HCT116 (cell line): ENCODE results near the gene PDZRN4. TPM values are rescaled to one million over a fixed set of nuclear protein-coding genes. Genes with fewer than 3 reads are reported as not detected.

Source experiments
- ATAC-seq: fragments of 200-7000 bp; cut with Tn5 transposase; 2 replicates; pipeline ENCODE4 v1.9.1; 2020; ENCODE audit warnings: mild to moderate bottlenecking, moderate library complexity
- BruUV-seq: library from RNA; stranded (reverse); fragments of 400-500 nt; replicated peaks from 2 replicates; lab custom pipeline; 2021; lab: Mats Ljungman, UMichigan
- CTCF ChIA-PET: fragments of 300-600 bp; sonication (Branson Sonifier 250); formaldehyde crosslinking; loops from one replicate; lab custom pipeline; 2021; ENCODE audit warnings: antibody characterized with exemption; lab: Charles Lee
- POLR2A ChIA-PET: fragments of 300-600, 350-600 bp; sonication (Branson Sonifier 250); formaldehyde crosslinking; loops from one replicate; lab custom pipeline; 2021; ENCODE audit warnings: antibody characterized with exemption; lab: Charles Lee
- RAD21 ChIA-PET, 2 experiments: fragments of 300-600 bp; sonication (Branson Sonifier 250); formaldehyde crosslinking; loops; one replicate each; lab custom pipeline; 2023; ENCODE audit warnings: low total read pairs in 2 of 2; ENCODE audit not compliant: uncharacterized antibody in 2 of 2, unreplicated experiment in 2 of 2, low non-redundant PET in 1 of 2; lab: Charles Lee
- DNase-seq: peaks from one replicate; pipeline ENCODE4 v3.0.0-alpha.2; 2010; ENCODE audit warnings: low read depth, low spot score
- H2AFZ ChIP-seq: fragments of 200-600 bp; shearing (Covaris generic), sonication (generic); 2 replicates; pipeline ENCODE4 v1.6.1; 2017; ENCODE audit warnings: low read depth, mixed run types, mixed read lengths, antibody characterized with exemption, low read length; ENCODE audit not compliant: poor library complexity, severe bottlenecking
- H3K27ac ChIP-seq: 2 replicates; pipeline ENCODE4 v1.5.1; 2012; ENCODE audit warnings: low read depth, low read length
- H3K27me3 ChIP-seq: fragments of 200-600 bp; sonication (generic); 2 replicates; pipeline ENCODE4 v1.6.1; 2016; ENCODE audit warnings: mixed run types, low read length, mixed read lengths; ENCODE audit not compliant: insufficient read depth
- H3K36me3 ChIP-seq, 2 experiments: fragments of 200-500 bp in 1 of 2; fragments of 200-600 bp in 1 of 2; sonication (Bioruptor generic) in 1 of 2; sonication (generic) in 1 of 2; 2 replicates each; pipeline versions ENCODE4 v1.5.1 to v1.6.1; 2014 to 2016; ENCODE audit warnings: low read length in 2 of 2, inconsistent platforms in 1 of 2, mixed read lengths in 1 of 2, mixed run types in 1 of 2; ENCODE audit not compliant: insufficient read depth in 2 of 2, control insufficient read depth in 1 of 2
- H3K4me1 ChIP-seq, 2 experiments: fragments of 200-600 bp in 1 of 2; sonication (generic) in 1 of 2; 2 replicates each; pipeline versions ENCODE4 v1.5.1 to v1.6.1; 2012 to 2017; ENCODE audit warnings: low read length in 2 of 2, inconsistent platforms in 1 of 2, mild to moderate bottlenecking in 1 of 2, mixed read lengths in 1 of 2, mixed run types in 1 of 2, moderate library complexity in 1 of 2; ENCODE audit not compliant: insufficient read depth in 2 of 2, control insufficient read depth in 1 of 2
- H3K4me2 ChIP-seq: fragments of 200-600 bp; sonication (generic); 2 replicates; pipeline ENCODE4 v1.6.1; 2017; ENCODE audit warnings: mixed run types, low read length, mixed read lengths
- H3K4me3 ChIP-seq, 2 experiments: fragments of 200-600 bp in 1 of 2; sonication (generic) in 1 of 2; replicated peaks in 1 of 2; 2 replicates each; pipeline ENCODE4 v1.5.1; 2011 to 2016; ENCODE audit warnings: low read length in 2 of 2, control low read depth in 1 of 2, low read depth in 1 of 2, mild to moderate bottlenecking in 1 of 2, mixed read lengths in 1 of 2, mixed run types in 1 of 2
- H3K79me2 ChIP-seq: fragments of 200-600 bp; sonication (generic); 2 replicates; pipeline ENCODE4 v1.6.1; 2017; ENCODE audit warnings: mild to moderate bottlenecking, mixed run types, low read length, moderate library complexity, mixed read lengths; ENCODE audit not compliant: insufficient read depth
- H3K9ac ChIP-seq: fragments of 200-600 bp; sonication (generic); 2 replicates; pipeline ENCODE4 v1.6.1; 2016; ENCODE audit warnings: low read length, mixed read lengths
- H3K9me2 ChIP-seq: fragments of 200-600 bp; sonication (generic), shearing (Covaris generic); 2 replicates; pipeline ENCODE4 v1.6.1; 2017; ENCODE audit warnings: mixed run types, mild to moderate bottlenecking, moderate library complexity; ENCODE audit not compliant: insufficient read depth
- H3K9me3 ChIP-seq, 2 experiments: fragments of 200-500 bp in 1 of 2; fragments of 200-600 bp in 1 of 2; sonication (Bioruptor generic) in 1 of 2; sonication (generic) in 1 of 2; 2 replicates each; pipeline ENCODE4 v1.6.1; 2014 to 2017; ENCODE audit warnings: low read length in 2 of 2, mixed read lengths in 2 of 2, inconsistent platforms in 1 of 2, low read depth in 1 of 2, mild to moderate bottlenecking in 1 of 2, mixed run types in 1 of 2, moderate library complexity in 1 of 2; ENCODE audit not compliant: control insufficient read depth in 1 of 2, insufficient read depth in 1 of 2
- H4K20me1 ChIP-seq: fragments of 200-600 bp; sonication (generic), shearing (Covaris generic); 2 replicates; pipeline ENCODE4 v1.6.1; 2017; ENCODE audit warnings: mixed run types, mild to moderate bottlenecking, moderate library complexity; ENCODE audit not compliant: insufficient read depth
- EGR1 ChIP-seq: IDR thresholded peaks from 2 replicates; pipeline ENCODE4 v1.6.1; 2012; ENCODE audit warnings: low read depth
- ELF1 ChIP-seq: IDR thresholded peaks from 2 replicates; pipeline ENCODE4 v1.6.1; 2012; ENCODE audit warnings: low read depth, borderline replicate concordance
- FOSL1 ChIP-seq: IDR thresholded peaks from 2 replicates; pipeline ENCODE4 v1.6.1; 2012; ENCODE audit warnings: low read depth
- JUND ChIP-seq: IDR thresholded peaks from 2 replicates; pipeline ENCODE4 v1.6.1; 2012
- POLR2A ChIP-seq: IDR thresholded peaks from 2 replicates; pipeline ENCODE4 v1.7.0; 2011; ENCODE audit warnings: borderline replicate concordance; ENCODE audit not compliant: insufficient read depth, insufficient read length; ENCODE audit errors: extremely low read depth
- POLR2AphosphoS5 ChIP-seq: IDR thresholded peaks from 2 replicates; pipeline ENCODE4 v1.6.1; 2011; ENCODE audit warnings: mild to moderate bottlenecking, low read depth, low read length, moderate library complexity
- RAD21 ChIP-seq: IDR thresholded peaks from 2 replicates; pipeline ENCODE4 v1.6.1; 2012; ENCODE audit warnings: low read depth, mild to moderate bottlenecking
- intact Hi-C: fragments of 100-400 bp; cut with micrococcal nuclease; formaldehyde crosslinking; loops from 2 replicates; pipeline ENCODE4 v1.10.0; 2022
- total RNA-seq: library from RNA; stranded (reverse); gene quantifications from one replicate; pipeline ENCODE4 v1.2.1, GENCODE V29; 2021; ENCODE audit not compliant: unreplicated experiment
- TF ChIP-seq, protein P1 (sequence below): IDR thresholded peaks from 2 replicates; pipeline ENCODE4 v1.6.1; 2012
- TF ChIP-seq, protein P2 (sequence below): IDR thresholded peaks from 2 replicates; pipeline ENCODE4 v1.6.1; 2012; ENCODE audit warnings: low read depth

Gene PDZRN4
- total RNA-seq, 1 experiment from 2014 or later = not detected

DNA sequence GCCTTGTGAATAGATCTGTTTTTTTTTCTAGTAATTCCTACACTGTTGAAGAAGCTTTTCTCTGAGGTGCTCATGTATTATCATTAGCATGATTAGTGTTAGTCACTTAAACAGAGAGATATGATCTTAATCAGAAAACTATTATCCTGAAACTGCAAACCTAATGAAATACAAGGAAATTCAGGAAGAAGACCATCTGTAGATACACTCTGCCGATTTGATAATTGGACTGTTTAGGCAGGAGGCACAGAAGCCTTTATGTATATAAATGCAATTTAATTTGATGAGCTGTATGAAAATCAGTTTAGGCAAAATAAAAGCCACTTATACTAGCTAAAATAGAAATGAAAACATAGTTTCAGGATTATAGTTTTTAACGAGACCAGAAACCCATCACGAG, 23.3 kb downstream of the PDZRN4 start:
- intact Hi-C loops = no loop called here
- Histone ChIP-seq H4K20me1 (no peaks in the 10 kb centered on the region), H3K79me2 (no peaks in the 10 kb centered on the region), H3K4me1 (no peaks in the 10 kb centered on the region), H3K4me3 (no peak overlapping the region), H3K9ac (no peak overlapping the region), H3K27ac (no peak overlapping the region), H3K36me3 (no peaks in the 10 kb centered on the region), H2AFZ (no peak overlapping the region), H3K9me2 (no peaks in the 10 kb centered on the region), H3K4me2 (no peak overlapping the region), H3K9me3 (no peaks in the 10 kb centered on the region), H3K27me3 (no peaks in the 10 kb centered on the region)
- BruUV-seq = no TSS peak
- ChIA-PET RAD21 (no interaction called here), CTCF (no interaction called here), POLR2A (no interaction called here)
- no peak for TF ChIP-seq ELF1
- no peak for TF ChIP-seq FOSL1
- TF ChIP-seq, protein P1, sequence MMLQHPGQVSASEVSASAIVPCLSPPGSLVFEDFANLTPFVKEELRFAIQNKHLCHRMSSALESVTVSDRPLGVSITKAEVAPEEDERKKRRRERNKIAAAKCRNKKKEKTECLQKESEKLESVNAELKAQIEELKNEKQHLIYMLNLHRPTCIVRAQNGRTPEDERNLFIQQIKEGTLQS = no peak
- TF ChIP-seq EGR1 = no peak
- no peak for TF ChIP-seq JUND
- no peak for TF ChIP-seq POLR2AphosphoS5
- no peak for TF ChIP-seq RAD21
- no peak for TF ChIP-seq POLR2A
- TF ChIP-seq, protein P2, sequence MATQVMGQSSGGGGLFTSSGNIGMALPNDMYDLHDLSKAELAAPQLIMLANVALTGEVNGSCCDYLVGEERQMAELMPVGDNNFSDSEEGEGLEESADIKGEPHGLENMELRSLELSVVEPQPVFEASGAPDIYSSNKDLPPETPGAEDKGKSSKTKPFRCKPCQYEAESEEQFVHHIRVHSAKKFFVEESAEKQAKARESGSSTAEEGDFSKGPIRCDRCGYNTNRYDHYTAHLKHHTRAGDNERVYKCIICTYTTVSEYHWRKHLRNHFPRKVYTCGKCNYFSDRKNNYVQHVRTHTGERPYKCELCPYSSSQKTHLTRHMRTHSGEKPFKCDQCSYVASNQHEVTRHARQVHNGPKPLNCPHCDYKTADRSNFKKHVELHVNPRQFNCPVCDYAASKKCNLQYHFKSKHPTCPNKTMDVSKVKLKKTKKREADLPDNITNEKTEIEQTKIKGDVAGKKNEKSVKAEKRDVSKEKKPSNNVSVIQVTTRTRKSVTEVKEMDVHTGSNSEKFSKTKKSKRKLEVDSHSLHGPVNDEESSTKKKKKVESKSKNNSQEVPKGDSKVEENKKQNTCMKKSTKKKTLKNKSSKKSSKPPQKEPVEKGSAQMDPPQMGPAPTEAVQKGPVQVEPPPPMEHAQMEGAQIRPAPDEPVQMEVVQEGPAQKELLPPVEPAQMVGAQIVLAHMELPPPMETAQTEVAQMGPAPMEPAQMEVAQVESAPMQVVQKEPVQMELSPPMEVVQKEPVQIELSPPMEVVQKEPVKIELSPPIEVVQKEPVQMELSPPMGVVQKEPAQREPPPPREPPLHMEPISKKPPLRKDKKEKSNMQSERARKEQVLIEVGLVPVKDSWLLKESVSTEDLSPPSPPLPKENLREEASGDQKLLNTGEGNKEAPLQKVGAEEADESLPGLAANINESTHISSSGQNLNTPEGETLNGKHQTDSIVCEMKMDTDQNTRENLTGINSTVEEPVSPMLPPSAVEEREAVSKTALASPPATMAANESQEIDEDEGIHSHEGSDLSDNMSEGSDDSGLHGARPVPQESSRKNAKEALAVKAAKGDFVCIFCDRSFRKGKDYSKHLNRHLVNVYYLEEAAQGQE = no peak
- no peak for DNase-seq
- no peak for ATAC-seq
